ENCODE measurements around the gene CTNNAL1.

CTNNAL1 gene

DNA sequence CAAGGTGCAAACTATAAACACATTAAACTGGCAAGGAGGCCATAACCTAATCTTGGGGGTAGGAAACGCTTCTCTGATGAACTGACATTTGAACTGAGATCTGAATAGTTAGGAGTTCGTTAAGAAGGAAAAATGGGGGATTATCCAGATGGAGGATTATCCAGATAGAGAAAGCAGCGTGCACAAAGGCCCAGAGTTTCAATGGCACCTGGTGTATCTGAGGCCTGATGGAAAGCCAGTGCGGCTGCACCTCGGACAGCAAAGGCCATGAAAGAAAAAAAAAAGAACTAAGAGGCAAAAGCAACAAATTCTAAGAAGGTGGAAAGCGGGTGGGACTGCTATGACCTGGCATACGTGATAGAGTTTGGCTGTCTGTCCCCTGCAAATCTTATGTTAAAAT lies 13.0 kb upstream of the CTNNAL1 start:
- DNase-seq (ENCODE audit: low read depth) = no peak

DNA sequence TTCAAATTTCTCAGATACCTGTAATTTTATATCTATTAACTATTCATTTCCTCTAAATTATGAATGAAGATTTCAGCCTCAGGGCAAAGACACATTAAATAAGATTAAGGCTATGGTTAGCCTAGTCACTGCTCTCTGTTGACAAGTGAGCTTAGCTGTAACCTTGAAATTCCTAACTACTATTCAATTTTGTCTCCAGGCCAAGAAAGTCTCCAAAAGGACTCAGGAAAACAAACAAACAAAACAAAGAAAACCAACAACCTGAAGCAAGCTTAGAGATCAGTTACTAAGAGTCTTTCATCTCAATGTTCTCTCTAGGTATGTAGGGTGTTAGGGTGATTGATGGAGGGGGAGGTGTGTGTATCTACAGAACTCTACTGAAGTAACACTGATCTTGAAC lies 9.6 kb upstream of the CTNNAL1 start:
- no peak for DNase-seq (ENCODE audit: low read depth)

DNA sequence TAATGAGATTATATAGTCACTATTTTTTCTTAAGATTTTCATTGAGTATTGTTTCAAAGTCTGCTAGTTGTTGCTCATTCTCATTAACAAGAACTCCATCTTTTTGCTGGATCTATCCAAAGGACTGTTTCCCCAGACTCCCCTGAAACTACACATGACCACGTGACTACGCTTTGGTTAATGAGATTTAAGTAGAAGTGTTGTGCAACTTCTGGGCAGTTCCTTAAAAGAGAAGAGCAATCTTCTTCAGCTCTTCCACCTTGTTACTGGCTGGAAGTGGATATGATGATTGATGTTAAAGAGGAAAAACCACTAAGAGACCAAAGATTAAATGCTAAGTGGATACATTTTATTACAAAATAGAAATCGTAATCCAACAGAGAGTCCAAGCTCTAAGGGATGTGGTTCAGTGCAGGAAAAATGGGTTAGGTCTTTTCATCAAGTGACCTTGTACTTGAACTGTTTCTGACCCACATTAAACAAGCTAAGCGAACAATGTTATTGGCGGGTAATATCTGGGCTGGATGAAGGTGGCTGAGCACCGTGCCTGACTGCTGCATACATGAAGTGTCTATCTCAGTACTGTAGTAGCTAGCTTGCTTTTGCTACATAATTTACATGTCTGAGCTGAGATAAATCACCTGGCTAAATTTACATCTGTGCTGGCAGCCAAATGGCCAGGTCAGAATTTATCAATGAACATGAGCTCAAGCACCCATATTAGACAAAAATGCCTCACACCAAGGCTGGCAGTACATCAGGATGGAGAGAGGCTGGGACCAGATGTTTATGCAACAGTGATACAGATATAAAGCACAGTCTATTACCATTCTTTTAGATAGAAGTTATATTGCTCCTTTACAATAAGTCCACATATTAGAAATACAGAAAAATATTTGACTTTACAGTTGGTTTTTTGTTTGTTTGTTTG lies 7.5 kb upstream of the CTNNAL1 start:
- DNase-seq (ENCODE audit: low read depth) = no peak

DNA sequence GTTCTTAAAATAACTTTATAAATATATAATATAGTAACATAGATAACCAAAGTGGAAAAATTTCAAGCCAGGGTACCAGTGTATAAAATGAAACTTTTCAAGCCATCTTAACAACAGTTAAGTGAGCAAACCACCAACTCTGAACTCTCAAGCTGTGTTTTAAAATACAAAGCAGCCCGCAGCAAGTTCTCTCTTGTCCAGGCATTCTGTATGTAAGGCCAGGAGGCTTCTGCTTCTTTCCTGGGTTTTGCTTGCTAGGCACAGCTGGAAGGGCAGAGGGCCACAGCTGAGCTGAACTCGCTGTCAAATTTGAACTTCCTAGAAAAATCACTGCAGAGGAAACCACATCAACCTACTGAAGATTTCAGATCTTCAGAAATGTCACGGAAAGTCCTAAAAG lies 6.8 kb upstream of the CTNNAL1 start:
- DNase-seq (ENCODE audit: low read depth) = no peak

DNA sequence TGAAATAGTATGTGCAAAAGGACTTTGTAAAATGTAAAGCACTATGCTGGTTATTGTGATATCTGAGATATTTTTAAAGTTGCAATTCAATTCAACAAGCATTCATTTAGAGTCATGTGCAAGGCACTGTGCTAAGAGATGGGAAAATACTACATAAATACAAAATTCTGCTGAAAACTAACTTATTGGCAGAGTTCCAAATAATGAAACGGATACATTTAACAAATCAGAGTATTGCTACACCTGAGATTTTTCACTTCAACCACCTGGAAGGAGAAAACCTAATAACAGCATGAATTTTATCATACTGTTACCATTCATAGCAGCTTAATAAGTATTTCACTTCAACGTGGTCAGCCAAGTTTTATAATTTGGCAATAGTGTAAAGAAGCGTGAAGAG lies 6.1 kb upstream of the CTNNAL1 start:
- no peak for DNase-seq (ENCODE audit: low read depth)

DNA sequence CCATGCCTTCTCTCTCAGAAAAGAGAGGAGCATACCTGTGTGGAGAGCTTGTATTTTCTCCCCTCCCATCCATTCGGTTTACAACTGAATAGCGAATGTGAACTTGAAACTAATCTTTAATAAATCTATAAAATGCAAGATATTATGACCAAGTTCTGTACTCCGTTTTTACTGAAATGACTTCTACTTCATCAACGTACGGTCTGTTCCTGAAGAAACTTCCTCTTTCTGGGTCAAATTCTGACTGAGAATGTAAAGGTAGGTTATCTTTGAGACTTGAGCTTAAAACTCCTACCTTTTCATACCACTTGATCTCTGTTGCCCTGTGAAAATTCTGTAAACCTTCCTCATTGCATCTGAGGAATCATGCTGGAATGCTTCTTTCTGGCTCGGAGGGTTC lies 4.2 kb upstream of the CTNNAL1 start:
- no peak for DNase-seq (ENCODE audit: low read depth)

DNA sequence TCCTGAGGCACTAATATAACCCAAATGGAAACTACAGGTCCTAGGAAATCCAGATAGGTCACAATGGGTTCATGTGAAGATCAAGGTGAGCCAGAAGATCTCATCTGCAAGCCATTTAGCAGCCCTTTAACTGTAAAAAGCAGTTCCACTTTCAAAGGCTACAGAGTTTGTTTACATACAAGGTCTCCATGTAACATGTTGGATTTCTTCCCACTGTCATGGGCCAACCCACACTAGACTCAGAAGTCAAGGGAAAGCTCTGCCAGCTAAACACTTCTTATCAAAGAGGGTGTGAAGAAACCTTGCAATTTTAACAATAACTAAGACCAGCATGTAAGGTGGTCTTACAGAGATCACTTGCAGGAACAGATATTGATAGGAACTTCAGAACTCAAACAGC lies 3.8 kb upstream of the CTNNAL1 start:
- DNase-seq (ENCODE audit: low read depth) = no peak

DNA sequence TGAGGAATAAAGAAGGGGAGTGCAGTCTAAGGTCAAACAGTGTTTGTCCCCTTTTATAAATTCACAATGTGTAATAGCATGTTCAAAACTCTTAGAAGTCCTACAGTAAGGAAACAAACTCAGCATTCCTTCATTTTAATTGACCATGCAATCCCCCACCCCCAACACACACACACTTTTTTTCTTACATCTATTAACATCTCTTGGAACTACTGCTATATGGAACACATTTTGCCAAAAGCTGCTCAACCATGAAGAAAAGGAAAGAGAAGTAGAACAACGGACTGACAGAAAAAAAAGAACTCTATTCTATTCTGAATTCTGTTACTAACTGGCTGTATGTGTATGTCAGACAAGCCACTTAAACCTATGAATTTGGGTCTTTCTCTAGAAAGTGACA lies 2.8 kb upstream of the CTNNAL1 start:
- no peak for DNase-seq (ENCODE audit: low read depth)

DNA sequence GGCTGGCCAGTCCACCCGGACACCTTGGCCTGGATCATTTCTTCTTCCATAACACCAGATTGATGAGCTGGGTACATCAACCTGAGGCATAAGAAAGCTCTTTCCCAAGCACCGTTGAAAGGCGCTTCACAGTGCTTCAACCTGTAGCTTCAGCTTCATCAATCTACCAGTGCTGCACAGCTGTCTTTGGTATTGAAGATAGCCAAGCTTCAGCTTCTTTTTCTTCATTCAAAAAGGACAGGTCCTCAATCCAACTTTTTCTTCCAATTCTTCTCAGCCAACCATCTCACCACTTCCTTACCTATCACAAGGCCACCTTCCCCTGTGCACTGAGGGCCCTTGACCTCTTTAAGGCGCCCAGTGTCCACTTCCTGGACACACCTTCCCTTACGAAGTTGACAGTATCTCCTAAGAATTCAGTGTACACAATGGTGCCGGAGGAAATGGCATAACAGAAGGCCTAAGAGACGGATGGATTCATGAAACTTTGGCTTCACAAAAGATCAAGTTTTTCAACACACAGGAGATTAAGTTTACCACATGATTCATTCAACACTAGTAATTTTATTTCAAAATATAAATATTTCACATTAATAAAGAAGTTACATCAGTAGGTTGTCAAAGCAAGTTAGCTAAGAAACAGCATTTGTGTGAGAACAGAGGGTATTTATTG lies 1.4 kb upstream of the CTNNAL1 start:
- DNase-seq (ENCODE audit: low read depth) = no peak

DNA sequence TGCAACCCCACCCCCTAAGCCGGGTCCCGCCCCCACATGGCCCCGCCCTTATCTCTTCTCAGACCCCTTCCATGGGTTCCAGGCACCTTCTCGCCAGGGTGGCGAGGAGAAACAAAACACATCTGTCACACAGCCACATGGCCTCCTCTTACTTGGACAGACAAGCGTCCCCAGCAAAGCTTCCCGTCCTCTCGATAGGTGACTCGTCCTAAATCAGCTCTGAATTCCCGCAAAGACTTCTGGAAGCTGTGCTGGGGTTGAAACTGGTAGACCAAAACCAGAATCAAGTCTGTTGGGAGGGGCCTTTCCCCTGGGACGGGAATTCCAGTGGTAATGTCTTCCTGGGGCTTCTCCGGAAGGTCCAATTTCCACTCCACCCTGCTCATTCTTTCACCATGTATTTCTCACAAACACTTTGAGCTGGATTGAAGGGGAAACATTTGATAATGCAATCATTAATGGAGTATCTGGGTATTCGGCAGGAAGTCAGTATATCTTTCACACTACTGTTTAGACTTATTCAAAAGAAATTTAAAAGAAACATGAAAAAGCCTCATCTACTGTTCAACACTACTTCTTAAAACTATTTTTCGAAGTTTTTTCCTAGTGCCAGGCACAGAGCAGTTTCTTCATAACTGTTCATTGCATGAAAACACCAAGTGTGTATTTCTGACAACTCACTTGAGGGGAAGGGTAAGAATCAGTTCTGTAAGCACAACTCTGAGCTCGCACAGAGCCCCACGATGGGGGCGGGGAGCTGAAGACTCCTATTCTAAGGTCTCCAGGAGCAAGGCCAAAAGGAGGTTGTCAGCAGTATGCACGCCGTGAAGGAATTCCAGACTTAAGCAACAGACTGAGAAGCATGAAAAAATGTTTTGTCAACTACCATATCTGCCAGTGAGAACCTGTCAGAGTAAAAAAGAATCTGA lies 644 bp upstream of the CTNNAL1 start:
- peak; percentile 72 for DNase-seq (ENCODE audit: low read depth)

DNA sequence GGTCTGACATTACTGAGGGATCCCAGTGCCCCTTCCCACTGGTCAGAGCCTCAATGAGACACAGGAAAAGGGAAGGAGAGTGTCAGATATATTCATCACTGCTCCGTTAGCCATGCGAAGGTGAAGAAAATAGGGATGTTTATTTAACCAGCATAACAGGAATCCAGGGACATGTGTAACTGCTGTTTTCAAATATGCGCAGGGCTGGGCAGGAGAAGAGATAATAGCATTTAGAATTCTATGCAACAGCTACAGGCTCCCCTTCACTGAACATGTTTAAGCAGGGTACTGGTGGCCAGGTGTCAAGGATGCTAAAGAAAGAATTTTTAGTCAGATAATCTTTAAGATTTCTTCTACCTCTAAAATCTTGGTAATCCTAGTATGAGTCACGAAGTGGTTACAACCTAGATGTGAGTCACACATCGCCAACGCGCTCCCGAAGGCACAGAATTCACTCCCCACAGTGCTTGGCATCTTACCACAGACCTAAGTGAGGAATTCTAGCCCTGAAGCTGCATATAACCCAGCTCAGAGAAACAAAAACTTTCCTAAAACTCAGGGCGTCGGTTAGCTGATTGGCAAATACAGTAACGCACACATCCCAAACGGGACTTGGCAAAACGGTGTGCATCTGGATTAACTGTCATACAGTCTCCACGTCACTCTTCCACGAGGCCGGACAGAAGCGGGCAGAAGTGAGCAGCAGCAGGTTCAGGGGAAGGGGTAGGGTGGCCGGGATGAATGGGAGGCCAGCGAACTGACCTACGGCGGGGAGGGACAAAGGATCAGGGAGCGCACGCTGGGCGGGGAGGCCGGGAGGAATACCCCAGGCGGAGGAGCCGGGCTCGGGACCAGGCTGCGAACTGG lies 1.1 kb downstream of the CTNNAL1 start:
- no peak for DNase-seq (ENCODE audit: low read depth)

DNA sequence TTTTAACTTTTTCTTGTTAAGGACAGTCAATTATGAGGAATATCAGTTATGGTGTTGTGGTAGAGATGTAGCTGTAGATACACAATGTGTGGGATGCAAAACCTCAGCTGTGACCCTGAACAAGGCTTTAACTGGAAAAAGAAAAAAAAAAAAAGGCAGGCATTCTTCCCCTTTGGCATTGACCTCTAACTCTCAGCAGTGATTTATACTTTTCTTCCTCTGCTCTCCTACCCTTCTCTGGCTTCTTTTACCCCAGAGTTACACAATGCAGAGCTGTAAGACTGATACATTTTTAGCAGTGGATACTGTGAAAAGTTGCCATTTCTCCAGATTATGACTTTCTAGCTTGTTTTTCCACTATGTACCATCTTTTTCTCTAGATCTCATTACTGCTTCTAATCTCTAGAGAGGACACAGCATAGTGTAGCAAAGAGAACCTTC lies 2.0 kb downstream of the CTNNAL1 start:
- DNase-seq (ENCODE audit: low read depth) = no peak

DNA sequence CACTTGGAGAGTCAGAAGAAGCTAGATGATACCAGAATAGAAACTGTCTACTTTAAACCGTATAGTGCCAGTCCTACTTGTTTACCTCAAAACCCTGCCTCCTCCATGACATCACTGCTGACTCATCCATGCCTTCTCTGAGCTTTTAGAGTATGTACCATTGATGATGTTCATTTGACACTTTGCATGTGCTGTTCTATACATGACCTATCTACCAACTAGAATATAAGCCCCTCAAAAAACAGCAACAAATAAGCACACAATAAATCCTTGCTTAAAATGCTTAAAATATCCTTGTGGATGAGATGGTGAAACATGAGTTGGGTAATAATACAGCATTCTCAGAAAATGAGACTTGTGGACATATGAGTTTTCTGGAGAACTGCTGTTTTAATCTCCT lies 2.6 kb downstream of the CTNNAL1 start:
- DNase-seq (ENCODE audit: low read depth) = peak; percentile 35

DNA sequence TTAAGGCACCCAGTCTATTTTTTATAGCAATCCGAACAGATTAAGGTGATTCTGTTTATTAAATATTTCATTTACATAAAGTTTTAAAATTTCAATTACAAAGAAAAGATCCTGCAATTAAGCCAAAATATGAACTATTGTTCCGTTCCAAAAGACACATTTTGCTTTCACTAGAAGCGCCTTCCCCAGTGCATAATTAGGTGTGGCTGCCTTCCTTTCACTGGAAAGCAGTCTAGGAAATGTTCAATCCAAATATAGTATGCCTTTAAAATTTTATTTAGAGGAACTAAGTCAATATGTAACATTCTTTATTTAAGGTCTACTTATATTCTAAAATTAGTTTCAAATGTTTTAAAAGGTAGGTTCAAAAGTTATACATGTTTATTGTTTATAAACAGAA lies 7.6 kb downstream of the CTNNAL1 start:
- no peak for DNase-seq (ENCODE audit: low read depth)

DNA sequence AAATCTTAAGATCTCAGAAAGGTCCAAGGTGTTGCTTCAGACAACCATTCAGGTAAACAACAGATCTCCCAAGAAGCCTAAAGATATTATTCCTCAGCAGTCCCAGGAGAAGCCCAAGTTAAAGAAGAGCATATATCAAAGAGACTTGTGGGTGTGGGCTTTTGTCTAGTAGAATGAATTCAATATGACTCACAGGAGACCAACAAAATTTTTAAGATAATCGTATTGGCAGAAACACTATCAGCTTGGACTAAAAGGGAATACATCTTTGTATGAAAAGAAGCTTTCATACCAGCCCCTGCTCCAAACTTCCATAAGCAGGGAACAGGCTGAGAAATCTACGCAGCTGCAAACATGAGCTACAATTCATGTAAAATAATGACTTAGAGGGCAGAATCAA lies 10.2 kb downstream of the CTNNAL1 start:
- DNase-seq (ENCODE audit: low read depth) = no peak

DNA sequence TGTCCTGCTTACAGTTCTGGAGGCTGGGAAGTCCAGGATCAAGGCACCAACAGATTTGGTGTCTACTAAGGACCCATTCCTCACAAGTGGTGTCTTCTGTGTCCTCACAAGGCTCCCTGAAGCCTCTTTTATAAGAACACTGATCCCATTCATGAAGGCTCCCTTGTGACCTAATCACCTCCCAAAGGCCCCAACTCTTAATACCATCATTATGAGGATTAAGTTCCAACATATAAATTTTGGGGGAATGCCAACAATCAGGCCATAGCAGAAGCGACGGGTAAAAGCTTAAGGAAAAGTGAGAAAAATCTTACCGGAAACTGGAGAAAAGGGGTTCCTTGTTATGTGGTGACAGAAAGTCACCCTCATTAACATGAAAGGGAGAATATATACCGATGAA lies 11.2 kb downstream of the CTNNAL1 start:
- no peak for DNase-seq (ENCODE audit: low read depth)

DNA sequence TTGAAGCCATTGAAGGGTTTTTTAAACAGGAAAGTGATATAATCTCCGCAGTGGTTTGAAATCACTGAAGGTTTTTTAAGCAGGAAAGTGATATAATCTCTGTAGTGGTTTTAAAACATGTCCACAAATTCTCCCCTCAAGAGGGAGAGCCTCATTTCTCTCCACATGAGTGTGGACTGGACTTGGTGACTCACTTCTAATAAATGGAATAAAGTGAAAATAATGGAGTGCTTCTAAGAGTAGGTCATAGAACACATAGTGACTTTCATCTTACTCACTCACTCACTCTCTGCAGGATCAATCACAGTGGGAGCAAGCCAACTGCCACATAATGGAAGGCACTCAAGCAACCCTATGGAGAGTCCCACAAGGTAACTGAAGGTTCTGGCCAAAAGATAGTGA lies 12.0 kb downstream of the CTNNAL1 start:
- DNase-seq (ENCODE audit: low read depth) = no peak

DNA sequence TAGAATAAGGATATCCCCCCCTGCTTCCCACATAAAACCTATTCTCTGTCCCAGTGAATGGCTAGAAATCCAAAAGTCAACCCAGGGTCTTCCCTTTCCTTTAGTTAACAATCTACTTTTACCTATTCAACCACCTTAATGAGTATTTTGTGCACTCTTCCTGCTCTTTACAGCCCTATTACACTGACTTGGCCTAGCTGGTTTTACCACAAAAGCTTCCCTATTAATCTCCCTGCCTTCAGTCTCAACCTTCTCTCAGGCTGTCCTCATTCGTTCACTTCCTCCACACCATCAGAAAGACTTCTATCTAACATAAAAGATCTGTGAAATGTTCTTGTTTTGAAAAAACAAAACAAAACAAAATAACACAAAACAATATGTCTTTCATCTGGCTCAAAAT lies 16.2 kb downstream of the CTNNAL1 start:
- no peak for DNase-seq (ENCODE audit: low read depth)

DNA sequence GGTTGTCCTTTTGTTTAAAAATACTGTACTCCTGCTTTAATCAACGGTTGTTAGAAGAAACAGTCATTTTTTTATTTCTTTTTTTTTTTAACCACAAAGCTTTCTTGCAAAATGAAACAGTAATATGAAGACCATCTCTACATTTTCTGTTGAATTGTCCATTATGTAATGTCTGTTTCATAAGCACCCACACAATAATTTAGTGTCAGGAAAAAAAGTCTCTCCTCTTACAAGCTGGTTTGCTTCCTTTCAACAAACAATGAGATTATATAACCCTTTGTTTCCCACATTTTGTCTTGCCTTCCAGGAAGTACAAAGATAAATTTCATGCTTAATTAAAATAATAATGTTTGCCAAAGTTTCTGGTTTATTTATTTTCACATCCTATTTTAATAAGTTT lies 16.7 kb downstream of the CTNNAL1 start:
- no peak for DNase-seq (ENCODE audit: low read depth)

DNA sequence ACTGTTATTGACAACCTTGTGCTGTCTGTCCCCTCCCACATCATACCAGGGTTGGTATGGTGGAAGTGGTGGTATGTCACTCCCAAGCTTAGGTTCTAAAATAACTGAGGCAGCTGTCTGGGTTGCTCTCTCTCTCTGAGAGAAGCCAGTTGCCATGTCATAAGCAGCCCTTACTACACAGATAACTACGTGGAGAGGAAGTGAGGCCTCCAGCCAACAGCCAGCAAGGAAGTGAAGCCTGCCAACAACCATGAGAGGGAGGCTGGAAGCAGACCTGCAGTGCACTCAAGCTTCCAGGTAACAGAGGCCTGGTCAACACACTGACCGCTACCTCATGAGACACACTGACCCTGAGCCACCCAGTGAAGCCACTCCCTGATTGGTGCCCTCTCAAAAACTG lies 18.6 kb downstream of the CTNNAL1 start:
- no peak for DNase-seq (ENCODE audit: low read depth)

DNA sequence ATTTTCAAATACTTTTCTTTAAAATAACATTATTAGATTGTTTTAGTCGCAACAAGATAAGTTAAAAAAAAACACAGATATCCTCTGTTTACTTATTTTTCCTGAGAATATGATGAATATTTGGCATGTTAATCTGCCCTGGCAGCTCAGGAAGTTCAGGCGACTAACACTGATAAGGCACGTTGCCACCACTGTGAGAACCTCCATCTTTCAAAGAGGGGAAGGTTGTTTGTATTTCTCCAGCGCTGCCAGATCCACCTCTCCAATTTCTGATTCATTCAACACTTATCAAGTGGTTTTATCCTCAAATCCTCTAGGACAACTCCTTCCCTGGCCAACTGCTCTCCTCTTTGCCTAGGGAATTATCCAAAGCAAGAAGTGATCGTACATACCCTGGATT lies 21.8 kb downstream of the CTNNAL1 start:
- DNase-seq (ENCODE audit: low read depth) = no peak

DNA sequence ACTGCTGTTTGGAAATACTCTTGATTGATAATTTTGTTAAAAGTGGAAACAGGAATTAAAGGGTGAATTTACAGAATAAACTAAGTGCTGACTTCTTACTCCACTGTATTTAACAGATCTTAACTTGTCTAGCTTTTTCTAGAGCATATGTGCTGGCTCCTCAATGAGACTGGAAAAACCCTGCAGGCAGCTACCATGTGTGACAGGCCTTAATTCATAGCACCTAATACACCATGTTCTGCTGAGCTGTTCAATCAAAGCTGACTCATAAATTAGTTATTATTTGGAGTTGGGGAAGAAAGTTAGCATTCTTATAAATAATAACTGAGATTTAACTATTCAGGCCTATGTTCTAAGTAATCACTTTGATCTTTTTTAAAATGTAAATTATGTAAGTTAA lies 29.4 kb downstream of the CTNNAL1 start:
- no peak for DNase-seq (ENCODE audit: low read depth)

All from stimulated activated CD8-positive, alpha-beta memory T cell treated with anti-CD3 and anti-CD28 coated beads, Interleukin-7, amount 100 ng/mL, for 24 hours (primary cell).